Endothelial cell (in vitro differentiated cells): ENCODE data around the gene NOTCH2. TPM values are rescaled to one million over a fixed set of nuclear protein-coding genes. Genes with fewer than 3 reads are reported as not detected.

ENCODE experiments used
- DNase-seq: peaks from one replicate; pipeline ENCODE4 v3.0.0; 2021; ENCODE audit warnings: low spot score
- H3K27ac Mint-ChIP-seq: one replicate; pipeline ENCODE4 v1.8.0; 2021; ENCODE audit warnings: mixed read lengths, inconsistent platforms; ENCODE audit not compliant: unreplicated experiment
- H3K27me3 Mint-ChIP-seq: one replicate; pipeline ENCODE4 v1.8.0; 2021; ENCODE audit warnings: mild to moderate bottlenecking, moderate library complexity, mixed read lengths, inconsistent platforms; ENCODE audit not compliant: unreplicated experiment
- H3K36me3 Mint-ChIP-seq: one replicate; pipeline ENCODE4 v1.8.0; 2021; ENCODE audit warnings: mild to moderate bottlenecking, low read depth, mixed read lengths, inconsistent platforms; ENCODE audit not compliant: unreplicated experiment
- H3K4me1 Mint-ChIP-seq: one replicate; pipeline ENCODE4 v1.8.0; 2021; ENCODE audit warnings: mild to moderate bottlenecking, mixed read lengths, inconsistent platforms; ENCODE audit not compliant: unreplicated experiment
- H3K4me3 Mint-ChIP-seq: one replicate; pipeline ENCODE4 v1.8.0; 2021; ENCODE audit warnings: mild to moderate bottlenecking, mixed read lengths, inconsistent platforms; ENCODE audit not compliant: unreplicated experiment
- H3K9me3 Mint-ChIP-seq: one replicate; pipeline ENCODE4 v1.8.0; 2021; ENCODE audit warnings: mixed read lengths, inconsistent platforms; ENCODE audit not compliant: unreplicated experiment
- total RNA-seq: library from RNA; stranded (reverse); fragmentation: NEBNext Ultra II Directional; extraction: Animal tissue kit (Norgen Biotek cat#: 25700); gene quantifications from one replicate; pipeline ENCODE4 v1.2.1, GENCODE V29; 2021; ENCODE audit not compliant: unreplicated experiment
- TF ChIP-seq, protein P1 (sequence below): fragments of 200-600 bp; sonication (generic); IDR thresholded peaks from one replicate; pipeline ENCODE4 v1.5.0; 2021; ENCODE audit warnings: antibody characterized with exemption; ENCODE audit not compliant: unreplicated experiment

The NOTCH2 gene
- total RNA-seq, 1 donor from 2014 or later = 29.7 TPM

DNA sequence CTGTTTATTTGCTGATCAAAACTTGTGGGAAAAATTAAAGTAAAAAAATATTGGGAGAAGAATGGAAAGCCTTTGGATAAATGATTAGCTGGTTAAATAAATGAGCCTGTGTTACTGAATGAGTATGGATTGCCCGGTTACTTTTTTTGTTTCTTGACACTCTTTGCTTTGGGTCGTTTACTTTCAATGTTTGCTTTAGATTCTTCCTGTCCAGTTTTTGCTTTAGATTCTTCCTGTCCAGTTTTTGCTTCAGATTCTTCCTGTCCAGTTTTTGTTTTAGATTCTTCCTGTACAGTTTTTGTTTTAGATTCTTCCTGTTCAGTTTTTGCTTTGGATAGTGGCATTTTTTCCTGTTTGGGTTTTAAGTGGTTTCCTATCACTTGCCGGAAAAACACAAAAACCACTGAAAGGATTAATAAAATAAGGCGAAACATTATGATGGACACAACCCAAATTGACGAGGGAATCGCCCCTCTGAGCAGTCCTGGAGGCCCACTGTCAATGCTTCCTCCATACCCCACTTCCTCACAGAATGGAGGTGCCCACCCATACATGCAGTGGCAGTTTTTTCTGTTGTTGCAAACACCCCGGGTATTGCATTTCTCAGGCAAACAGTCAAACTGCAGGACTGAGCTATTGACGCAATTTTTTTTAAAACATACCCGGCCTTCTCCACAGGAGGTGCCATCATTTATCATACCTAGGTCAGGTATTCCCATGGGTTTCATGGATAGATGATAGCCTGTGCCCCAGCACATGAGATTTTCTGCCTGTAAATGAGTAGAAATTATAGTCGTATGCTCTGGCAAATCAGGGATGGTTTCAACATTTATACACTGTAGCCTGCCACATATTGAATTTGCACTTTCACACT, 175.4 kb downstream of the NOTCH2 start:
- TF ChIP-seq, protein P1, sequence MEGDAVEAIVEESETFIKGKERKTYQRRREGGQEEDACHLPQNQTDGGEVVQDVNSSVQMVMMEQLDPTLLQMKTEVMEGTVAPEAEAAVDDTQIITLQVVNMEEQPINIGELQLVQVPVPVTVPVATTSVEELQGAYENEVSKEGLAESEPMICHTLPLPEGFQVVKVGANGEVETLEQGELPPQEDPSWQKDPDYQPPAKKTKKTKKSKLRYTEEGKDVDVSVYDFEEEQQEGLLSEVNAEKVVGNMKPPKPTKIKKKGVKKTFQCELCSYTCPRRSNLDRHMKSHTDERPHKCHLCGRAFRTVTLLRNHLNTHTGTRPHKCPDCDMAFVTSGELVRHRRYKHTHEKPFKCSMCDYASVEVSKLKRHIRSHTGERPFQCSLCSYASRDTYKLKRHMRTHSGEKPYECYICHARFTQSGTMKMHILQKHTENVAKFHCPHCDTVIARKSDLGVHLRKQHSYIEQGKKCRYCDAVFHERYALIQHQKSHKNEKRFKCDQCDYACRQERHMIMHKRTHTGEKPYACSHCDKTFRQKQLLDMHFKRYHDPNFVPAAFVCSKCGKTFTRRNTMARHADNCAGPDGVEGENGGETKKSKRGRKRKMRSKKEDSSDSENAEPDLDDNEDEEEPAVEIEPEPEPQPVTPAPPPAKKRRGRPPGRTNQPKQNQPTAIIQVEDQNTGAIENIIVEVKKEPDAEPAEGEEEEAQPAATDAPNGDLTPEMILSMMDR = no peak
- H3K36me3 Mint-ChIP-seq = no peaks in the 10 kb centered on the region
- H3K27ac Mint-ChIP-seq = no peak overlapping the region
- H3K4me1 Mint-ChIP-seq = peaks cover 17% of the 10 kb centered on the region
- no peaks in the 10 kb centered on the region for H3K27me3 Mint-ChIP-seq
- DNase-seq = no peak
- H3K4me3 Mint-ChIP-seq = no peak overlapping the region
- no peaks in the 10 kb centered on the region for H3K9me3 Mint-ChIP-seq

DNA sequence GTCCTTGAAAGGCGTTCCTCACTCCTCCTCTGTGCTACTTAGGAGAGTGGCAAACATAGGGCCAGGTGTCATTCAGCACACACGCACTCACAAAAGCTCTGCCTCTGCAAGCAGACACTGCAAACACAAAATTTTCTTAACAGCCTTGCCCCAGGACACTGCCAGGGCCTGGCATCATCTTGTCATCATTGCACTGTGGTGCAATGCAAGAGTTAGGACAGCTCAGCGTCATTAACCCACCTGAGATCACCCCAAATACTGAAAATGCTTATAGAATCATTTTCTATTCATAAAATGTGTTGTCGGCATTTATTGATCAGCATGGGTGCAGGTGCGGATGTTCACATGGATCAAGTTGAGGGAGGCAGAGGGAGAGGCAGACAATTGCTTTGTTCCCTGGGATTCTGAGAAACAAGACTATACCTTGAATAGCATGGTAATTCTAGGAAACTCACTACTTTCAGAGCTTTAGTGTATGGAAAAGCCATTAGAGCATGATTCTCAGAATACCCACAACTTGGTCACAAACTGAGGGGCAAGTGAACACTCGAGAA, 176.1 kb downstream of the NOTCH2 start:
- Mint-ChIP-seq H3K9me3 (no peaks in the 10 kb centered on the region), H3K27ac (no peak overlapping the region), H3K36me3 (no peaks in the 10 kb centered on the region), H3K4me3 (no peak overlapping the region), H3K27me3 (no peaks in the 10 kb centered on the region), H3K4me1 (peaks cover 17% of the 10 kb centered on the region)
- TF ChIP-seq, protein P1 = no peak
- no peak for DNase-seq

DNA sequence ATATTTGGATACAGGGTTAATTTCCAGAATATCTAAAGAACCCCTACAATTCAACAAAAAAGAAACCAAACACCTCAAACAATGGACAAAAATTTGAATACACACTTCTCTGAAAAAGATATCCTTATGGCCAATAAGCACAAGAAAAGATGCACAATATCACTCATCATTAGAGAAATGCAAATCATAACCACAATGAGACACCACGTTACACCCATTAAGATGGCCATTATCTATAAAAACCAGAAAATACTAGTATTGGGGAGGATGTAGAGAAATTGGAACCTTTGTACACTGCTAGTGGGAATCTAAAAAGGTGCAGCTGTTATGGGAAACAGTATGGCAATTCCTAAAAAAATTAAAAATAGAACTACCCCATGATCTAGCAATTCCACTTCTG, 178.1 kb downstream of the NOTCH2 start:
- no peak overlapping the region for H3K4me3 Mint-ChIP-seq

DNA sequence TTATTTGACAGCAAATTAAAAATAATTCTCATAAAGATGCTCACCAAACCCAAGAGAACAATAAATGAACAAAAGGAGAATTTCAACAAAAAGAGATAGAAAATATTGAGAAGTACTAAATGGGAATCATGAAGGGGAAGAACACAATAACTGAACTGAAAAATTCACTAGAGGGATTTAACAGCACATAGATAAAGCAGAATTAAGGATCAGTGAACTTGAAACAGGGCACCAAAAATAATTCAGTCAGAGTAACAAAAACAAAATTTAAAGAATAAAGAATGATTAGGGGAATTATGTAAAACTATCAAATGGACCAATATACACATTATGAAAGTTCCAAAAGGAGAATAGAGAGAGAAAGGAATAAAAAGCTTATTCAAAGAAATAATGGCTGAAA, 181.0 kb downstream of the NOTCH2 start:
- TF ChIP-seq, protein P1 = no peak
- H3K36me3 Mint-ChIP-seq = no peaks in the 10 kb centered on the region
- H3K4me1 Mint-ChIP-seq = peaks cover 5% of the 10 kb centered on the region
- DNase-seq = no peak
- no peaks in the 10 kb centered on the region for H3K27me3 Mint-ChIP-seq
- H3K9me3 Mint-ChIP-seq = no peaks in the 10 kb centered on the region
- H3K4me3 Mint-ChIP-seq = no peak overlapping the region
- no peak overlapping the region for H3K27ac Mint-ChIP-seq

More for the DNA sequence above, 178.1 kb downstream of the NOTCH2 start:
- no peak for DNase-seq
- Mint-ChIP-seq H3K27ac (no peak overlapping the region), H3K4me1 (peaks cover 17% of the 10 kb centered on the region), H3K36me3 (no peaks in the 10 kb centered on the region), H3K27me3 (no peaks in the 10 kb centered on the region), H3K9me3 (no peaks in the 10 kb centered on the region)
- TF ChIP-seq, protein P1 = no peak

DNA sequence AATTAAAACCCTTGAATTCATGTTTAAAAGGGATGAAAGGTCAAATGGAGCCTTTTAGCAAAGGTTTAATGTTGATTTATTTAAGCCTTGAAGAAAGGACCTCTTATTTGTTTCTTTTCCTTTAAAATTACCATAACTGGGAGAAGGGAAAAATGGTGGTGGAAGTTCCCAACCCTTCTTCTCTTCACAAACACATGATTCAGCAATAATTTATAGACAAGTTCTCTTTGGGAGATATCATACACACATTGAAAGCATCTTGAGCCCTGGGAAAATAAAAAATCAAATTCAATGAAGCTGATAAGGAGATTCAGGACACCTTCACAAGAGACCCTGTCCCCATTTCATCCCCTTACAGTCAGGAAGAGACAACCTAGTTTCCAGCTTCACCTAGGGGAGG, 182.0 kb downstream of the NOTCH2 start:
- H3K4me3 Mint-ChIP-seq = no peak overlapping the region
- no peaks in the 10 kb centered on the region for H3K4me1 Mint-ChIP-seq

More for the DNA sequence above, 182.0 kb downstream of the NOTCH2 start:
- TF ChIP-seq, protein P1 = no peak
- Mint-ChIP-seq H3K36me3 (no peaks in the 10 kb centered on the region), H3K27ac (no peak overlapping the region), H3K27me3 (no peaks in the 10 kb centered on the region), H3K9me3 (no peaks in the 10 kb centered on the region)
- DNase-seq = no peak
